ENCODE results near the gene DPY19L2.
"Not testable (repeated sequence)": the region's sequence is repeated elsewhere in the genome, so short reads cannot be mapped to it uniquely, and the experiment has no call there.

DNA sequence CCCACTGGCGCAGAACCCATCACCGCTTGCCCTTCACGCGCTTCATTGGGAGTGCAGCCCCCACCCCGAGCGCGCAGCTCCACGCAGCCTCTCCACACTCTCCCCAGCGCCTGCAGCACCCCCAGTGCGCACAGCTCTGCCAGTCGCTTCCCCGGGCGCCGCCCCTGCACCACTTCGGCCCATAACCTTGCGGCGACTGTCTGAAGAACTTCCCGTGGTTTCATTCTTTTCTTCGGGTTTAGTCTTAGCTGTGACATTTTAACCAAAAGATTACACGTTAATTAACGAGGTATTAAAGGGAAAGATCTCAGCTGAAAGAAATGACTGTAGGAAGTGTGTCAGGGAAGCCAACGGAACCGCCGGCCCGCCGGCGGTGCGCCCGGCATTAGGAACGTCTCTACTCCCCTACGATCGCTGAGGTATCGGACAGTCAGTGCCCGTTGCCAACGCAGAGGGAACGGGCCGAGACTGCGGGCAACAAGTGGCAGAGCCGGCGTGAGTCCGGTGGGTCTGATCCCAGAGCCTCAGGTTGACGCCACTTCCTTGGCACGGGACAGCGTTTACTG, 590 bp upstream of the DPY19L2 start:
- TF ChIP-seq, protein P1, sequence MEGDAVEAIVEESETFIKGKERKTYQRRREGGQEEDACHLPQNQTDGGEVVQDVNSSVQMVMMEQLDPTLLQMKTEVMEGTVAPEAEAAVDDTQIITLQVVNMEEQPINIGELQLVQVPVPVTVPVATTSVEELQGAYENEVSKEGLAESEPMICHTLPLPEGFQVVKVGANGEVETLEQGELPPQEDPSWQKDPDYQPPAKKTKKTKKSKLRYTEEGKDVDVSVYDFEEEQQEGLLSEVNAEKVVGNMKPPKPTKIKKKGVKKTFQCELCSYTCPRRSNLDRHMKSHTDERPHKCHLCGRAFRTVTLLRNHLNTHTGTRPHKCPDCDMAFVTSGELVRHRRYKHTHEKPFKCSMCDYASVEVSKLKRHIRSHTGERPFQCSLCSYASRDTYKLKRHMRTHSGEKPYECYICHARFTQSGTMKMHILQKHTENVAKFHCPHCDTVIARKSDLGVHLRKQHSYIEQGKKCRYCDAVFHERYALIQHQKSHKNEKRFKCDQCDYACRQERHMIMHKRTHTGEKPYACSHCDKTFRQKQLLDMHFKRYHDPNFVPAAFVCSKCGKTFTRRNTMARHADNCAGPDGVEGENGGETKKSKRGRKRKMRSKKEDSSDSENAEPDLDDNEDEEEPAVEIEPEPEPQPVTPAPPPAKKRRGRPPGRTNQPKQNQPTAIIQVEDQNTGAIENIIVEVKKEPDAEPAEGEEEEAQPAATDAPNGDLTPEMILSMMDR (conservative IDR thresholded peaks at IDR 0.05; ENCODE audit: low read length) = not testable (repeated sequence)
- TF ChIP-seq EZH2phosphoT487 (IDR thresholded peaks at IDR 0.05; ENCODE audit: borderline replicate concordance) = not testable (repeated sequence)

Measured in Loucy (cell line).